Hepatic stellate cell (primary cell): ENCODE measurements around the gene MAP3K21.

Experiments
- DNase-seq: peaks from one replicate; pipeline ENCODE4 v3.0.0; 2011; ENCODE audit warnings: low spot score

Gene MAP3K21

DNA sequence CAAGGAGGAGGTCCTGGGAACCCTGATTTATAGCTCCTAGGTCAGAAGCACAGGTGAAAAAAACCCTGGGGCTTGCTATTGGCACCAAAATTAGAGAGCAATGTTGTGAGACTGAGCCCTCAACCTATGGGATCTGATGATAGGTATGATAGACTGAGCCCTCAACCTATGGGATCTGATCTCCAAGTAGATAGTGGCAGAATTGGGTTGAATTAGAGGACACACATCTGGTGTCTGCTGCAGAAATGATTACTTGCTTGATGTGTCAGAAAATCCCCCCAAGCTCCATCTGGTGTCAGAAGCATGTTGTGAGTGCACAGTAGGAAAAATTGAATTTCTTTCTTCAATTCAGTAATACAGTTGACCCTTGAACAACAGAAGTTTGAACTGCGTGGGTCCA lies 62.4 kb downstream of the MAP3K21 start:
- DNase-seq = no peak

DNA sequence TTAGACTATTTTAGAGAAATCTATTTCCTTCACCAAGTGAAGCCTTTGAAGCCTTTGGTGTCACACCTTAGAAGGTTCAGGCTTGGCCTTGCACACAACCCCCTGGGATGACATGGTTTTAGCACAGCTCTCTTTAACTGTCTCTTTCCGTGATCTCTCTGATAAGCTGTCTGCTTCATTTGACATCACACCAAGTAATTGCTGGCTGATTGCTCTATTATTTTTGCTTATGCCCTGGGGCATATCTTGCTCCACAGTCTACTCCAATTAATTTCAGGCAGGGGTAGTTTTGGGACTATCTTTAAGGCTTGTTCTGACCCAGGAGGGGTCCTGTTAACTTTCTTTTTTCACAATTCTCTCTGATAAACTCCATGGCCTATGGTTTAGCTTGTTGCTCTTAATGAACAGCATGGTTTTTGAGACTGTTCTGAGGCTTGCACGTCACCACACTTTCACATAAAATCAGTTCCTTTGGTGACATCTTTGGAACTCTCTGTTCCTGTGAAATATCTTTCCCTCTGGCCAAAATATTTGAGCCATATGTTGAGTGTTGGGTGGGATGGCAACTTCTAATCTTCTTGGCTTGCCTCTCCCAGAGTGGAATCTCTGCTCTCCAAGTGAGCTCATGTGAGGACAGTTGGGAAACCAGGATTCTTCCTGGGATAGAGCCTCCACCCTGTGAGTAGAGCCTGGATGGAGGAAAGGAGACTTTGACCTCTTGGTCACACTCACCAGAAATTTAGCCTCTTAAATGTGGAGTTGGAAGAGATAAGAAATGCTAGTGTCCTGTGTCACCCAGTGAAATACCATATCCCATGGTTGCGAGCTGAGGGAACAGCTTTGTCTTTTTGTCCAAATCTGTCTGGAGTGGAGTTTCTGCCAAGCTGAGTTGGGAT lies 63.6 kb downstream of the MAP3K21 start:
- DNase-seq = no peak

DNA sequence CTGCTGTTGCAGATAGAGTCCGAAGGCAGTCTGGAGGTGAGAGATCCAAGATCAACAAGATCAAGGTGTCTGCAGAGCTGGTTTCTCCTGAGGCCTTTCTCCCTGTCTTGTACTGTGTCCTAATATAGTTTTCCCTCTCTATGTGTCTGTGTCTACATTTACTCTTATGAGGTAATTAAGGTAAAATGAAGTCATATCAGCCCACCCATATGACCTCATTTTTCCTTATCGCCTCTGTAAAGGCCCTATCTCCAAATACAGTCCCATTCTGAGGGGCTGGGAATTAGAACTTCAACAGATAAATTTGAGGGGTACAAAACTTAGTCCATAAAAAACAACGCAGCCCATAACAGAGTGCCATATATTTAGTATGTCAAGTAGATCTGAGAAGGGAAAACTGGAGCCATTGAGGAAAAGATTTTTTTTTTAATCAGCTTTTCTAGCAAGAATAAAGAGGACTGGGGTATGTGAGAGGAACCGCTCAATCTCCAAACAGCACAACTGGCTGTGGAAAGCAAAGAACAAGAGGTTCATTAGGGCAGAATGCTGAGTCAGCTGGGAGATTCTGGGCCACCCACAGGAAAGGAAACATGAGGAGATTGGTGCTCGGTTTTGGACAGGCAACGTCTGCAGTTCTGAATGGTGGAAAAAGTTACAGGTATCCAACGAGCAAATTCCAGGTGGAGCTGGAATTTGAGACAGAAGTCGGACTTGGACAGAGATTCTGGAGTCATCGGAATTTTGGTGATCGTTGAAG lies 65.7 kb downstream of the MAP3K21 start:
- DNase-seq = no peak

DNA sequence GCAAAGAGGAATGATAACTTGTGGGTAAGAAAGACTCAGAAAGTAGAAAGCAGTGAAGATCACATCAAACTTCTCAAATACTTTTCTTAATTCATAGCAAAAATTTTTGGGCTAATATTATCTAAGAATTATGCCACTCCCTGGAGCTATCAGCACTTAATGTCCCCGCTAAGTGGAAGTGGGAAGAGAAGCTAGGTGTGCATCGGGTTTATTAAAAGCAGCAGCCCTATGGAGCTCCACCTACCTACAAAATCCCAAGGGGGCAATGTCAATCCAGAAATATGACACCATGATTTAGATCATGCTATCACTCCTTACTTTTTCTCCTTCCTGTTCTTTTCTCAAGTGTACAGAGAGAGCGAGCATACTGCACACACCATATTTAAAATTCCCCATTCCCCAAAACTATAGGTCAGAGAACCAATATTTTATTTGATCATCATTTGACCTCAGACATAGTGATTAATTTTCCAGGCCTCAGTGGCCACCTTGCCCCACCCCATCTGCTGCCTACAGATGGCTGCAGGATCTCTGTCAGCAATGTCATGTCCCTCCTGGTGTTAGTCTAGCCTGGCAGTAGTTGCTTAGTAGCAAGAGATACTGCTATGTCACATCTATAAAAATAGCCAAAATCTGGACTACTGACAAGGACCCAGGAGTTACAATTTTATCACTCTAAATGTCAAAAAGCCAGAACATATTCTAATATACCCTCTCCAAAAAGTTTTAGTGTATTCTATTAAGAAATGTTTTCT lies 66.6 kb downstream of the MAP3K21 start:
- no peak for DNase-seq

DNA sequence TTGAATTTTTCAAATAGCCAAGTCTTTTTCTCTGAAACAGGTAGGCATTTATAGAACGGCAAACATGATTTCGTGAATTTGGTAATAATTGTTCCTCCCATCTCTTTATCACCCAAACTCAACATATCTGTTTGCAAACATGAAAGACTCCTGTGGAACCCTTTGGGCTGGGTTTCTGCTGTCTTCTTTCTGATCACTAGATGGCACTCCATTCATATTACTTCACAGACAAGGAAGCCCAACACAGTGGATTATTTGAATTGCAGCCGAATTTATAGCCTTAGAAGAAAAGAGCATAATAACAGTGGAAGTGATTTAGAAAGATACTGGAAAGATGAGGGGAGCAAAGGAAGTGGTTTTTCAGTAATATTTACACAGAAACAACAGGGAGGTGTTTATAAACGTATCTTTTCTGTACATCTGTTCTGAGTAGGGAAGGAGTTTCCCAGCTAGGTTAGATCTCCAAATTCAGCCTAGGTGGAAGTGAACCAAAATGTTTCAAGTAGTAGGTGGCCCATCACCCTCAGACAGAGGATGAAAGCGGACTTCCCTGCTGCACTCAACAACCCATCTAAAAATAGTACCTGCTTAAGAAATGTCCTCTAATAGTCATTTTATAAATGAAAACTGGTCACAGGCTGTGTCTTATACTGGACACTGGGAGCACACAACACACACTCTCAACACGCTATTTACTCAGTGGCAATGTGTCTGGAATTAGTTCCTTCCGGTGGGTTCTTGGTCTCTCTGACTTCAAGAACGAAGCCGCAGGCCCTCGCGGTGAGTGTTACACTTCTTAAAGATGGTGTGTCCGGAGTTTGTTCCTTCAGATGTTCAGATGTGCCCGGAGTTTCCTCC lies 67.6 kb downstream of the MAP3K21 start:
- peak; percentile 17 for DNase-seq

DNA sequence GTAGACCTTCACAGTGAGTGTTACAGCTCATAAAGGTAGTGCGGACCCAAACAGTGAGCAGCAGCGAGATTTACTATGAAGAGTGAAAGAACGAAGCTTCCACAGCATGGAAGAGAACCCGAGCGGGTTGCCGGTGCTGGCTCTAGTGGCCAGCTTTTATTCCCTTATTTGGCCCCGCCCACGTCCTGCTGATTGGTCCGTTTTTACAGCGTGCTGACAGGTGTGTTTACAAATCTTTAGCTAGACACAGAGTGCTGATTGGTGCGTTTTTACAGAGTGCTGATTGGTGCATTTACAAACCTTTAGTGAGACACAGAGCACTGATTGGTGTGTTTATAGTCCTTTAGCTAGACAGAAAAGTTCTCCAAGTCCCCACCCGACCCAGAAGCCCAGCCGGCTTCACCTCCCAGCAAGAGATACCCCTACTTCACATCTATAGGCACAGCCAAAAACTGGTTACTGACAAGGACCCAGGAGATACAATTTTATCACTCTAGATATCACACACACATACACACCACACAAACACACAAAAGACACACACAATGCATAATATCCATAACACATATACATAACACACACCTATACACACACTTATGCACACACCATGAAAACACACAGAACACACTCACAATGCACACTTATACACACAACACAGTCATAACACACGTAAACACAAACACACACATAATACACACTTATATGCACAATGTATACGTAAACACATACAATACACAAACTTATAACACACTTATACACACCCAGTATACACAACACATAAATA lies 68.5 kb downstream of the MAP3K21 start:
- DNase-seq = no peak

DNA sequence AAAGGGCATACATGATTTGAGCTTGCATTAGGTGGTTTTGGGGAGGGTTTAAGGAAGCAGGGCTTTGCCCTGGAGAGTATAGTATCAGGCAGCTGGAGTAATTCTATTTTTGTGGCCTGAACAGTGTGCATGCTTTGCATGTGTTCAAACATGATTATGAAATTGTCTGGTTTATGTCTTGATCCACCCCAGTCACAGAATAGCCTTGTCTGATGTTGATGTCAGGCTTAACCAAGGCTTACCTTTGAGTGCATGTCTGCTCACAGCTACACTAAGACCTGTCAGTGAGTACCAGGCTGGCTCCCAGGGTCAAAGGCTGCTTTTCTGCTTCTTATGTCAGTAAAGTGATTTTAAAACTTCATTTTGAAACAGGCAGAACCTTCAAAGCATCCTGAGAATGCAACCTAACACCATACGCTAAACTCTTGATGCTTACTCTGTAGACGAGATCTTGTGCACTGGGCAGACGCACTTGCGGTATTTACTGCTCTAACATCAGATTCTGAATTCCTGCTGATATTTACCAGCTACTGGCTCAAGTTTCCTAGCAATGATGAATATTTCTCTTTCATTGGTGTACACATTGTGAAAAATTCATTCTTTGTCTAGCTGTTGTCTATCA lies 78.9 kb downstream of the MAP3K21 start:
- no peak for DNase-seq

DNA sequence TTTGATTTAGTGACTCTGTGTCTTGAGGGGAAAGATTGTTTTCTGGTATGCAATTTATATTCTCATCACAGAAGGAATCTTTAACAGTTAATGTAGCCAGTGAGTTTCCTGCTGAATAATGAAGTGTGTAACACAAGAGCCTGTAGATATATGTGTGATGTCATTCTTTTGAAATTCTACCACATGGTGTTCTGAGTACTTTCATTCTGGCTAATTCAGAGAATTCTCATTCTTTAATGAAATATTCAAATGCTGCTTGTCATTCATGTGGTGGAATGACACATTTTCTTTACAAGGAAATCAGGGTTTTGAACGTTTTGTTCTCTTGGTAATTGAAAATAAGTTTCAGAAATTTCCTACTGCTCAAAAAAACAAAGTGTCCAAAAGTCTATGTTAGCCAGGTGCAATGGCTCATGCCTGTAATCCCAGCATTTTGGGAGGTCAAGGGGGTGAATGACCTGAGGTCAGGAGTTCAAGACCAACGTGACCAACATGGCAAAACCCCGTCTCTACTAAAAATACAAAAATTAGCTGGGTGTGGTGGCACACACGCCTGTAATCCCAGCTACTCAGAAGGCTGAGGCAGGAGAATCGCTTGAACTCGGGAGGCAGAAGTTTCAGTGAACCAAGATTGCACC lies 79.6 kb downstream of the MAP3K21 start:
- DNase-seq = no peak

DNA sequence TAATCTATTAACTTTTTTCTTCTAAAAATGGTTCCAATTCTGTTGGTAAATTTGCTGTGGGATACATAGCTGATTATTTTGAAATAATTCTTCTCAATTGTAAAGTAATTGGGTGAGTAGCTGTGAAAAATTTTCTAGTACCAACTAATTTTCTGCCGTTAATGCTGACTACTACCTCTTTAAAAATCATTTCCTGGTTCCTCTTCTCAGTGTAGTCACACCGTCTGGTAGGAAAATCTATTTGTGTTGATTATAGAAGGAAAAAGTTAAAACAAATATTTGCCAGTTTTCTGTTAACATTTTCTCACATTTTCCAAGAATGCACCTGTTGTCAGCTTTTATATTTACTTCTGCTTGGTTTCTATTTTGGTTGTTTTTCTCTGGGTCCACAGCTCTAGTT lies 82.0 kb downstream of the MAP3K21 start:
- no peak for DNase-seq

DNA sequence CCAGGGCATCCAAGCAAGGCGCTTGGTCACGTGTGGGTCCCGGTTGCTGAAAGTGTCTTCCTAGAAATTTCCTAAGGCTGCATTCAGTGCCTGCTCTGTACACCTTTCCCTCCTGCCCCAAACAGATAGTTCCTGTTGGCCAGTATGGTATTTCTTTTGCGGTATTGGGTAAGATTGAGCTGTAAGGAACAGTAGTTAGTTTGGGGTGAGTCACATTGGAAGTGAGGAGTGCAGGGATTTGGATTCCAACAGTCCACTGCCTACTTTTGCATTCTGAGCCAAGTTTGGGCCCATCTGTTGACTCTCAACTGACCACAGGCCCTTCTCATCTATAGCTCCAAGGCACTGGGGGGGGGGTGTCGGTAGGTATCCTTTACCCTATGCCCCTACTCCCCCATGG lies 83.4 kb downstream of the MAP3K21 start:
- no peak for DNase-seq

DNA sequence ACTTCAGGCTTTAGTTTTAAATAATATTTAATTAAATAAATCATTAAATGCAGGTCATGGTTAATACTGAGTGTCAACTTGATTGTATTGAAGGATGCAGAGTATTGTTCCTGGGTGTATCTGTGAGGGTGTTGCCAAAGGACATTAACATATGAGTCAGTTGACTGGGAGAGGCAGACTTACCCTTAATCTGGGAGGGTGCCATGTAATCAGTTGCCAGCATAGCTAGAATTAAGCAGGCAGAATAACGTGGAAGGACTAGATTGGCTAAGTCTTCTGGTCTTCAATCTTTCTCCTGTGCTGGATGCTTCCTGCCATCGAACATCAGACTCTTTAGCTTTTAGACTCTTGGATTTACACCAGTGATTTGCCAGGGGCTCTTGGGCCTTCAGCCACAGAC lies 85.3 kb downstream of the MAP3K21 start:
- no peak for DNase-seq

DNA sequence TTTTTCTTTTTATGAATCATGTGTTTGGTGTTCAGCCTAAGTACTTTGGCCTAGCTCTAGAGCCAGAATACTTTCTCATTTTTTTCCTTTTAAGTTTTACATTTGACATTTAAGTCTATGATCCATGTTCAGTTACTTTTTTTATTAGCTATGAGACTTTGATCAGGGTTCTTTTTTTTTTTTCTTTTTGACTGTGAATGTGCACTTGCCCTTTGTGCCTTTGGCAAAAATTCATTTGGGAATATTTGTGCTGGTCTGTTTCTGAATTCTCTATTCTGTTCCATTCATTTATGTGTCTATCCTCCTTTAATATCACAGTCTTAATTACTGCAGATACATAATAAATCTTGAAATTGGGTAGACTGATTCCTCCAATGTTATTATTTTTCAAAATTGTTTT lies 93.8 kb downstream of the MAP3K21 start:
- DNase-seq = no peak

DNA sequence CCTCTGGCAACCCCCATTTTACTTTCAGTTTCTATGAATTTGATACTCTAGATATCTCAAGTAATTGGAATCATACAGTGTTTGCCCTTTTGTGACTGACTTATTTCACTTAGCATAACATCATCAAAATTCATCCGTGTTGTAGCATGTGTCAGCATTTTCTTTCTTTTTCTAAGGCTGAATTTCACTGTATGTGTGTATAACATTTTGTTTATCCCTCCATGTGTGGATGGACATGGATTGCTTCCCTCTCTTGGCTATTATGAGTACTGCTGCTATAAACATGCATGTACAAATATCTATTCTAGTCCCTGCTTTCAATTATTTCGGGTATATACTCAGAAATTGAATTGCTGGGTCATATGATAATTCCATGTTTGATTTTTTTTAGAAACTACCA lies 97.3 kb downstream of the MAP3K21 start:
- no peak for DNase-seq

DNA sequence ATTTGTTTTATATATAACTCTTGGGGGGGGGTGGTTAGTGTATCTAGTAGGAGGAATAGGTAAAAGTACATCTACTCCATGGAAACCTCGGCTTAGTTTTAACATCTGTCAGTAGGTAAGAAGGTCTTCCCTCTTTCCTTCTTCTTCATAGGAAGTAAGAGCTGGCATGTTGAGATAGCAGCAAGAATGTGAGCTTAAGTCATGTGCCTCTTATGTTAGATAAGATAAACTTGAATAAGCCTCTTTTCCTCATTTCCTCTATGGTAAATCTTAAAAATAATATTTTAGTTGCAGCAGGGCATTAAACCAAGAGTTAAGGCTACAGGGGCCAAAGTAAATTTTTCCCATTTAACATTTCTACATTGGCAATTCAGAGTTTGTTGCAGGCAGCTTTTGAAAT lies 100.4 kb downstream of the MAP3K21 start:
- DNase-seq = no peak

DNA sequence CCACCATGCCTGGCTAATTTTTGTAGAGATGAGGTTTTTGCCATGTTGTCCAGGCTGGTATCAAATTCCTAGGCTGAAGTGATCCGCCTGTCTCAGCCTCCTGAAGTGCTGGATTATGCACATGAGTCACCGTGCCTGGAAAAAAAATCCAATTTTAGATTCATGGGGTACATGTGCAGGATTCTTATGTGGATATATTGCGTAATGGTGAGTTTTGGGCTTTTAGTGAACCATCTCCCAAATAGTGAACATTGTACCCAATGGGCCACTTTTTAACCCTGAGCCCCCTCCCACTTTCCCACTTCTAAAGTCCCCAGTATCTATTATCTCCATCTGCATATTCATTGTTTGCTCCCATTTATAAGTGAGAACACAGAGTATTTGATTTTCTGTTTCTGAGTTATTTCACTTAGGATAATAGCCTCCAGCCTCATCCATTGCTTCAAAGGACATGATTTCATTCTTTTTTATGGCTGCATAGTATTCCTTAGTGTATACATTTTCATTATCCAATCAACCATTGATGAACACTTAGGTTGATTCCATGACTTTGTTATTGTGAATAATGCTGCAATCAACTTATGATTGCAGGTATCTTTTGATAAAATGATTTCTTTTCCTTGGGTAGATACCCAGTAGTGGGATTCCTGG lies 104.4 kb downstream of the MAP3K21 start:
- DNase-seq = no peak

DNA sequence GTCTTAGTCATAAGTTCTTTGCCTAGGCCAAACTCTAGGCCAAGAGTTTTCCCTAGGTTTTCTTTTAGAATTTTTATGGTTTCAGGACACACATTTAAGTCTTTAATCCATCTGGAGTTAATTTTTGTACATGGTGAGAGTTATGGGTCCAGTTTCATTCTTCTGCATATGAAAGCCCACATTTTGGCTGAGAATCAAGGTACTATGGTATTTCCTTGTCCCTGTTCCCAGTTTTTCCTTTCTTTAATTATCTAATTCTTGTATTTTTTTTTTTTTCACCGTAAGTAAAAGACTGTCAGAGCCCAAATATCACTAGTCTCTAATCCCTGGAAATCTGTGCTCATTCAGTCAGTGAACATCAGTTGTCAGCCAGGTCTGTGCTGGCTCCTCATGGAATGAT lies 105.4 kb downstream of the MAP3K21 start:
- no peak for DNase-seq

DNA sequence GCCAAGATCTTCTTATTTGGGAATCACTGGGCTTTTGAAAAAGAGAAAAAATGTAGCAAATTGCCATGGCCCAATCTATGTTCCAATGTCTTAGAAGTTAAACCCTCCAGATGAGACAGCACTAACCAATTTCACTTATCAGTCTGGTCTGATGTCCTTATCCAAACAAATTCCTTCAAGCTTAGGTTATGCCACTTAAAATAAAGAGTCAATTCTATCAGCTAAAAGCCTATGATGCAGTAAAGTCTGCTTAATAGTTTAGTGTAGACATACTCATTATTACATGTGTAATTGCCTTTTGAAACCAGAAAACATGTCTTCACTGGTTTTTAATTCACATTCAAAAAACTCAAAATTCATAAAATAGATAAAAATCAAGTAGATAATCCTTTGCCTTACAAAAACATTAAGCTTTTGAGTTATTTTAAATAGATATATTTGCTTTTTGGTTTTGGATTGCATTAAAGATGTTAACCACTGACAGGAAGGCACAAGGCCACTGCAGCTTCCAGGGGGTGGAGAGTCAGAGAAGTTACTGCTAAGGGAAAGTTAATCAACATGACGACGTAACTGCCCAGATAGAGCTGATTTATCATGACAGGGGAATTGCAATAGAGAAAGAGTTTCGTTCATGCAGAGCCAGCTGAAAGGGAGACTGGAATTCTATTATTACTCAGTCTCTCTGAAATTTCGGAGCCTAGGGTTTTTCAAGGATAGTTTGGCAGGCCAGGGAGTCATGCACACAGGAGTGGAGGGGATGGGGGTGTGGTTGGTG lies 106.1 kb downstream of the MAP3K21 start:
- DNase-seq = no peak
